Measurements from ENCODE around the gene CYP2R1. TPM values are rescaled to one million over a fixed set of nuclear protein-coding genes. Genes with fewer than 3 reads are reported as not detected.

The CYP2R1 gene
- total and polyA plus RNA-seq, 10 of the 15 experiments (the other 5 are each of a cell fraction or from before 2014, with no cell fraction given), result 0.52 to 10.3 (median 6.3) TPM

GRCh38 chr11:14891143-14892035 lies 642 bp downstream of the CYP2R1 start (continued):
- TF ChIP-seq BCL3 (IDR thresholded peaks at IDR 0.05; ENCODE audit: borderline replicate concordance, insufficient read depth, low read depth, low read length, poor library complexity, severe bottlenecking) (no peak), YY1 (IDR thresholded peaks at IDR 0.05; ENCODE audit: low read depth, low read length) (peak; percentile 73; the same call in 1 of the 2 replicates), SUZ12 (IDR thresholded peaks at IDR 0.05; ENCODE audit: unreplicated experiment) (no peak), CREB1 (IDR thresholded peaks at IDR 0.05; ENCODE audit: low read depth) (no peak; the same call in 1 of the 2 replicates)

DNA sequence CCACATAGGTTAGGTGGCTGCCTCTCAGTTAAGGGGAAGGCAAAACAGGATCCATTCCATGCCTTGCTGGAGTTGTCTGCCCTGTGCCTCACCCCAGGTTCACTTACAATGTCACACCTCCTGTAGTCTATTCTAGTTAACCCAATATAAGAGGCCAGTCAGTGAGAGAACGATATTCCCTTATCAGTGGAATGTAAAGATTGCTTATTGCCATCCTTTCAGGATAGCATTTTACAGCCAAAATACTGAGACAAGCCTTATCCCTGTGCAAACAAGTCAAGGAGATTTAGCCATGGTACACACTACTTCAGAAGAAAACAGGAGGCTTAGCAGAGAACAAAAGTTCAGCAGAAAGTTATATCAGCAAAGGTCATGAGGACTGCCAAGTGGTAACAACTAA lies 5.5 kb downstream of the CYP2R1 start:
- peaks cover 4% of the 10 kb centered on the region; the same call in 1 of the 2 replicates for H3K4me1 ChIP-seq (ENCODE audit: control insufficient read depth, insufficient read depth, low read length)
- H3K27ac ChIP-seq (ENCODE audit: control insufficient read depth, insufficient read depth), result no peak overlapping the region
- no peak overlapping the region for H3K9ac ChIP-seq (ENCODE audit: control insufficient read depth, insufficient read depth, low read length)
- intact Hi-C loops (cut with micrococcal nuclease; ENCODE audit: unreplicated experiment), result no loop called here
- FAIRE-seq, result no peak
- no peaks in the 10 kb centered on the region for H3K27me3 ChIP-seq (replicated peaks in 1 of 2; ENCODE audit: control insufficient read depth in 2 of 2, insufficient read depth in 2 of 2, low read length in 1 of 2)
- ATAC-seq, result no peak
- no peak for TF ChIP-seq NRF1 (conservative IDR thresholded peaks at IDR 0.05; ENCODE audit: low read depth, low read length)
- no peak for TF ChIP-seq CREM (IDR thresholded peaks at IDR 0.05; ENCODE audit: low read depth)
- no peak for TF ChIP-seq EED (IDR thresholded peaks at IDR 0.05; ENCODE audit: low read depth)
- no peak for DNase-seq (ENCODE audit: low read depth, low spot score)
- ChIA-PET RAD21 (ENCODE audit: unreplicated experiment) (no interaction called here), SMC1A (ENCODE audit: uncharacterized antibody, unreplicated experiment) (no interaction called here), CTCF (interaction anchor here (2.0 kb wide), 1 partner anchor 21 kb away, joined by 6 read pairs; no protein-coding TSS in a partner anchor), POLR2A (no interaction called here)
- no TSS peak for BruUV-seq (replicated peaks)
- 83% methylated on average over 1 of the region's 1 CpG for WGBS (ENCODE audit: insufficient coverage, insufficient replicate concordance, low lambda C conversion rate, missing lambda C conversion rate)
- no peaks in the 10 kb centered on the region for H4K20me1 ChIP-seq (ENCODE audit: control insufficient read depth, insufficient read depth)
- no peaks in the 10 kb centered on the region for H3K79me2 ChIP-seq (ENCODE audit: control insufficient read depth, insufficient read depth, low read length)
- no peaks in the 10 kb centered on the region for H3K36me3 ChIP-seq (ENCODE audit: control insufficient read depth in 2 of 2, insufficient read depth in 2 of 2, low read length in 1 of 2)
- in situ Hi-C loops (cut with MboI), result no loop called here
- H3K9me3 ChIP-seq (replicated peaks; ENCODE audit: control insufficient read depth, insufficient read depth, low read length), result no peaks in the 10 kb centered on the region
- H2AFZ ChIP-seq (ENCODE audit: control insufficient read depth, low read depth, low read length), result no peak overlapping the region
- no peak overlapping the region for H3K4me3 ChIP-seq
- H3K4me2 ChIP-seq (ENCODE audit: control insufficient read depth, insufficient read depth), result no peak overlapping the region

All from GM12878 (cell line).